Keratinocyte (primary cell): Measurements from ENCODE around the gene NCKAP1. TPM values are rescaled to one million over a fixed set of nuclear protein-coding genes. Genes with fewer than 3 reads are reported as not detected.

Experiments used
- DNase-seq: peaks from one replicate; pipeline ENCODE4 v3.0.0-alpha.2; 2011; ENCODE audit warnings: low read depth, missing footprints, low spot score
- FAIRE-seq: peaks from 2 replicates; lab custom pipeline; 2011; peaks lifted over from hg19 to GRCh38; lab: Jason Lieb, UNC
- H2AFZ ChIP-seq: 2 replicates; pipeline ENCODE4 v1.6.0; 2012; ENCODE audit warnings: low read length, control low read depth, inconsistent platforms; ENCODE audit not compliant: control insufficient read depth
- H3K27ac ChIP-seq: 2 replicates; pipeline ENCODE4 v1.5.1; 2011; ENCODE audit warnings: low read length; ENCODE audit not compliant: control insufficient read depth, insufficient read depth
- H3K27me3 ChIP-seq: 3 replicates; pipeline ENCODE4 v1.6.0; 2011; ENCODE audit warnings: low read length; ENCODE audit not compliant: control insufficient read depth, insufficient read depth; ENCODE audit errors: extremely low read depth
- H3K36me3 ChIP-seq, 2 experiments: 2 replicates in 1 of 2; 3 replicates in 1 of 2; pipeline ENCODE4 v1.5.1; 2011; ENCODE audit warnings: low read length in 2 of 2, mild to moderate bottlenecking in 1 of 2; ENCODE audit not compliant: control insufficient read depth in 2 of 2, insufficient read depth in 2 of 2; ENCODE audit errors: extremely low read depth in 1 of 2
- H3K4me1 ChIP-seq: 3 replicates; pipeline ENCODE4 v1.5.1; 2011; ENCODE audit warnings: low read length; ENCODE audit not compliant: control insufficient read depth, insufficient read depth; ENCODE audit errors: extremely low read depth
- H3K4me2 ChIP-seq: 3 replicates; pipeline ENCODE4 v1.6.0; 2011; ENCODE audit warnings: low read depth, low read length; ENCODE audit not compliant: control insufficient read depth, insufficient read depth; ENCODE audit errors: extremely low read depth
- H3K4me3 ChIP-seq, 3 experiments: fragments of 200-600 bp in 1 of 3; sonication (generic) in 1 of 3; 2 replicates in 2 of 3; 3 replicates in 1 of 3; pipeline ENCODE4 v1.5.1; 2011 to 2016; ENCODE audit warnings: low read length in 3 of 3, mild to moderate bottlenecking in 3 of 3, control low read depth in 2 of 3, inconsistent platforms in 1 of 3, low read depth in 1 of 3, mixed read lengths in 1 of 3, mixed run types in 1 of 3, moderate library complexity in 1 of 3; ENCODE audit not compliant: control insufficient read depth in 2 of 3, insufficient read depth in 2 of 3; ENCODE audit errors: extremely low read depth in 1 of 3
- H3K79me2 ChIP-seq: 2 replicates; pipeline ENCODE4 v1.6.0; 2012; ENCODE audit warnings: low read length; ENCODE audit not compliant: control insufficient read depth, insufficient read depth
- H3K9ac ChIP-seq: 3 replicates; pipeline ENCODE4 v1.6.0; 2011; ENCODE audit warnings: low read length; ENCODE audit not compliant: control insufficient read depth, insufficient read depth; ENCODE audit errors: extremely low read depth
- H3K9me1 ChIP-seq: 3 replicates; pipeline ENCODE4 v1.6.0; 2011; ENCODE audit warnings: low read length; ENCODE audit not compliant: control insufficient read depth, insufficient read depth; ENCODE audit errors: extremely low read depth
- H3K9me3 ChIP-seq: 2 replicates; pipeline ENCODE4 v1.5.1; 2012; ENCODE audit warnings: low read depth, low read length; ENCODE audit not compliant: control insufficient read depth
- H4K20me1 ChIP-seq: 3 replicates; pipeline ENCODE4 v1.6.0; 2011; ENCODE audit warnings: low read length; ENCODE audit not compliant: control insufficient read depth, insufficient read depth; ENCODE audit errors: extremely low read depth
- CTCF ChIP-seq, 3 experiments: IDR thresholded peaks in 1 of 3; conservative IDR thresholded peaks in 1 of 3; optimal IDR thresholded peaks in 1 of 3; 2 replicates in 2 of 3; 3 replicates in 1 of 3; pipeline versions ENCODE3 to v1.5.1; 2011; ENCODE audit warnings: low read length in 3 of 3, mild to moderate bottlenecking in 3 of 3, moderate library complexity in 2 of 3, control low read depth in 1 of 3, inconsistent platforms in 1 of 3; ENCODE audit not compliant: insufficient read depth in 2 of 3; ENCODE audit errors: extremely low read depth in 1 of 3
- EZH2 ChIP-seq: IDR thresholded peaks from one replicate; pipeline ENCODE4 v1.6.1; 2012; ENCODE audit warnings: inconsistent platforms, mild to moderate bottlenecking, low read length, moderate library complexity
- dilution Hi-C: fragments of 300-500 bp; cut with MboI; formaldehyde crosslinking; loops from one replicate; pipeline ENCODE4 v1.7.0; 2020; ENCODE audit warnings: low sequenced_read_pairs; ENCODE audit not compliant: extremely low pct_ligation_motif_present
- polyA plus RNA-seq, 5 experiments: library from polyadenylated mRNA; depleted of rRNA in 3 of 5; stranded (reverse) in 3 of 5; stranded (forward) in 1 of 5; unstranded in 1 of 5; fragments of >200 nt; gene quantifications; 1 replicate in 1 of 5; 2 replicates in 3 of 5; 3 replicates in 1 of 5; pipeline versions ENCODE4 v1.2.1 to v1.2.3, GENCODE V29; 2011 to 2012; ENCODE audit warnings: missing spikeins in 2 of 5, low read depth in 1 of 5, low replicate concordance in 1 of 5

NCKAP1 gene
- polyA plus RNA-seq, 1 donor (not counting 4 experiments of a cell fraction or from before 2014, with no cell fraction given) = 207 TPM

GRCh38 chr2:183029219-183029618 lies 9.0 kb downstream of the NCKAP1 start:
- Histone ChIP-seq H3K27me3 (no peaks in the 10 kb centered on the region), H3K36me3 (no peaks in the 10 kb centered on the region), H2AFZ (no peak overlapping the region), H3K4me2 (no peak overlapping the region), H3K9me3 (no peaks in the 10 kb centered on the region), H3K4me3 (no peak overlapping the region), H3K9ac (no peak overlapping the region), H3K9me1 (no peaks in the 10 kb centered on the region), H3K4me1 (peaks cover 7% of the 10 kb centered on the region), H3K79me2 (peaks cover 99% of the 10 kb centered on the region), H3K27ac (no peak overlapping the region), H4K20me1 (peaks cover 21% of the 10 kb centered on the region)
- DNase-seq (no peak), FAIRE-seq (no peak)
- dilution Hi-C loops = no loop called here
- TF ChIP-seq EZH2 (no peak), CTCF (optimal IDR thresholded peaks at IDR 0.05 in 1 of 3, IDR thresholded peaks at IDR 0.05 in 1 of 3, conservative IDR thresholded peaks at IDR 0.05 in 1 of 3; ENCODE audit: extremely low read depth in 1 of 3, insufficient read depth in 2 of 3, low read length in 3 of 3) (no peak)

DNA sequence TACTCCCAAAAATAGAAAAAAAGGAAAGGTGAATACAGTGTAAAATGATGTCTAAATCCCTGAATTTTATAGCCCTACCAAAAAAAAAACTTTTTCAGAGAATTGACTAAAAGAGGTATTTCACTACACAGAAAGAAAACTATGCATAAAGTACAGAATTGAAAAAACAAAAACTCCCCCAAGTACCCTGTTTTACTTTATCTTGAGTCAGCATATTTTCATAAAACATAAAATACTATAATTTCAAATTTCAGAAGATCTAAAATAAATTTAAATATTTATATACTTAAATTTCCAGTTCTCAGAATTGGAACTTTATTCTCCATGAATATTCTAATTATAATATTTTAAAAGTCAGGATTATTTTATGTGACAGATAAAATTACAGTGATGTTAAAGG lies 10.1 kb downstream of the NCKAP1 start:
- no peak for FAIRE-seq
- Histone ChIP-seq H3K9me1 (no peaks in the 10 kb centered on the region), H3K79me2 (peaks cover 99% of the 10 kb centered on the region), H3K27ac (no peak overlapping the region), H2AFZ (no peak overlapping the region), H3K9me3 (no peaks in the 10 kb centered on the region), H3K9ac (no peak overlapping the region), H4K20me1 (peaks cover 19% of the 10 kb centered on the region), H3K4me3 (no peak overlapping the region), H3K4me2 (no peak overlapping the region), H3K36me3 (peaks cover 0 to 3% of the 10 kb centered on the region in 2 experiments), H3K27me3 (no peaks in the 10 kb centered on the region), H3K4me1 (peaks cover 7% of the 10 kb centered on the region)
- TF ChIP-seq EZH2 (no peak), CTCF (optimal IDR thresholded peaks at IDR 0.05 in 1 of 3, IDR thresholded peaks at IDR 0.05 in 1 of 3, conservative IDR thresholded peaks at IDR 0.05 in 1 of 3; ENCODE audit: extremely low read depth in 1 of 3, insufficient read depth in 2 of 3, low read length in 3 of 3) (no peak)
- no peak for DNase-seq
- dilution Hi-C loops = no loop called here
